ENCODE measurements around the gene PDE4D.

GRCh38 chr5:59332236-59332973 is 561.1 kb downstream of the PDE4D start:
- TF ChIP-seq POLR2A (IDR thresholded peaks at IDR 0.05; ENCODE audit: low read depth, low read length) (no peak), POLR2AphosphoS5 (IDR thresholded peaks at IDR 0.05; ENCODE audit: insufficient read depth, low read depth, low read length) (no peak), MAX (IDR thresholded peaks at IDR 0.05; ENCODE audit: insufficient read depth, insufficient read length) (no peak), EZH2 (IDR thresholded peaks at IDR 0.05; ENCODE audit: borderline replicate concordance, low read depth, low read length, severe bottlenecking) (no peak), MYC (IDR thresholded peaks at IDR 0.05; ENCODE audit: low read depth, low read length) (no peak), GATA2 (IDR thresholded peaks at IDR 0.05; ENCODE audit: insufficient read depth, insufficient read length, low read depth, low read length) (no peak), FOS (IDR thresholded peaks at IDR 0.05; ENCODE audit: borderline replicate concordance, insufficient read depth, low read length) (no peak), JUN (IDR thresholded peaks at IDR 0.05; ENCODE audit: borderline replicate concordance, insufficient read depth, insufficient read length, low read depth) (no peak)
- TF ChIP-seq, protein P1, sequence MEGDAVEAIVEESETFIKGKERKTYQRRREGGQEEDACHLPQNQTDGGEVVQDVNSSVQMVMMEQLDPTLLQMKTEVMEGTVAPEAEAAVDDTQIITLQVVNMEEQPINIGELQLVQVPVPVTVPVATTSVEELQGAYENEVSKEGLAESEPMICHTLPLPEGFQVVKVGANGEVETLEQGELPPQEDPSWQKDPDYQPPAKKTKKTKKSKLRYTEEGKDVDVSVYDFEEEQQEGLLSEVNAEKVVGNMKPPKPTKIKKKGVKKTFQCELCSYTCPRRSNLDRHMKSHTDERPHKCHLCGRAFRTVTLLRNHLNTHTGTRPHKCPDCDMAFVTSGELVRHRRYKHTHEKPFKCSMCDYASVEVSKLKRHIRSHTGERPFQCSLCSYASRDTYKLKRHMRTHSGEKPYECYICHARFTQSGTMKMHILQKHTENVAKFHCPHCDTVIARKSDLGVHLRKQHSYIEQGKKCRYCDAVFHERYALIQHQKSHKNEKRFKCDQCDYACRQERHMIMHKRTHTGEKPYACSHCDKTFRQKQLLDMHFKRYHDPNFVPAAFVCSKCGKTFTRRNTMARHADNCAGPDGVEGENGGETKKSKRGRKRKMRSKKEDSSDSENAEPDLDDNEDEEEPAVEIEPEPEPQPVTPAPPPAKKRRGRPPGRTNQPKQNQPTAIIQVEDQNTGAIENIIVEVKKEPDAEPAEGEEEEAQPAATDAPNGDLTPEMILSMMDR (IDR thresholded peaks at IDR 0.05; ENCODE audit: extremely low read depth in 1 of 2, insufficient read depth in 1 of 2, low read depth in 1 of 2, low read length in 2 of 2) = no peak

Measured in endothelial cell of umbilical vein (primary cell).